Measurements from ENCODE around the gene SKA2. TPM values are rescaled to one million over a fixed set of nuclear protein-coding genes. Genes with fewer than 3 reads are reported as not detected.
"Not testable (repeated sequence)": the region's sequence is repeated elsewhere in the genome, so short reads cannot be mapped to it uniquely, and the experiment has no call there.

The SKA2 gene
- 36.7 TPM for total RNA-seq

- ATAC-seq = peak; percentile 95
Observed at GRCh38 chr17:59154721-59155438, at the start of gene SKA2. TSS of gene SKA2 (minus strand) at chr17:59155186. CDS start at chr17:59155163, 23 bp downstream.

GRCh38 chr17:59202320-59202719 lies 47.3 kb upstream of the SKA2 start:
- no peak for ATAC-seq

- no peak for ATAC-seq
Observed at GRCh38 chr17:59199398-59199797, 44.4 kb upstream of the SKA2 start.

GRCh38 chr17:59193336-59193862 lies 38.4 kb upstream of the SKA2 start:
- no peak for ATAC-seq

- no peak for ATAC-seq
Observed at GRCh38 chr17:59190806-59191205, 35.8 kb upstream of the SKA2 start.

- no peak for ATAC-seq
Observed at GRCh38 chr17:59186850-59187249, 31.9 kb upstream of the SKA2 start.

- ATAC-seq = no peak
Observed at GRCh38 chr17:59185997-59186396, 31.0 kb upstream of the SKA2 start.

- ATAC-seq = no peak
Observed at GRCh38 chr17:59181481-59181880, 26.5 kb upstream of the SKA2 start.

- no peak for ATAC-seq
Observed at GRCh38 chr17:59180626-59181025, 25.6 kb upstream of the SKA2 start.

GRCh38 chr17:59179601-59180000 lies 24.6 kb upstream of the SKA2 start:
- ATAC-seq = not testable (repeated sequence)

GRCh38 chr17:59178266-59178985 lies 23.4 kb upstream of the SKA2 start:
- ATAC-seq = no peak

GRCh38 chr17:59175076-59175475 lies 20.1 kb upstream of the SKA2 start:
- no peak for ATAC-seq

- no peak for ATAC-seq
Observed at GRCh38 chr17:59174671-59175070, 19.7 kb upstream of the SKA2 start.

- ATAC-seq = no peak
Observed at GRCh38 chr17:59172436-59173004, 17.5 kb upstream of the SKA2 start.

GRCh38 chr17:59167571-59168001 lies 12.6 kb upstream of the SKA2 start:
- ATAC-seq = no peak

GRCh38 chr17:59165933-59166342 lies 11.0 kb upstream of the SKA2 start:
- peak; percentile 31 for ATAC-seq

GRCh38 chr17:59161477-59161876 lies 6.5 kb upstream of the SKA2 start:
- ATAC-seq = no peak

- ATAC-seq = no peak
Observed at GRCh38 chr17:59160157-59161025, 5.4 kb upstream of the SKA2 start.

- ATAC-seq = peak; percentile 96
Observed at GRCh38 chr17:59155439-59156177, 622 bp upstream of the SKA2 start, which contains the start of gene PRR11. TSS of gene PRR11 (plus strand) at chr17:59155746. CDS start at chr17:59169753, 14,007 bp downstream.

GRCh38 chr17:59154292-59154720 lies 680 bp downstream of the SKA2 start:
- no peak for ATAC-seq

- no peak for ATAC-seq
Observed at GRCh38 chr17:59152925-59153324, 2.1 kb downstream of the SKA2 start.

- ATAC-seq = no peak
Observed at GRCh38 chr17:59151591-59151990, 3.4 kb downstream of the SKA2 start.
